DMS 273 (cell line): ENCODE data around the gene RAC2.
A peak's percentile ranks its signal among the peaks of the same experiment; 100 is the strongest.
"Not testable (repeated sequence)": the region's sequence is repeated elsewhere in the genome, so short reads cannot be mapped to it uniquely, and the experiment has no call there.

ENCODE experiments used
- DNase-seq: peaks from one replicate; lab custom pipeline; 2025; ENCODE audit not compliant: unreplicated experiment; lab: John Stamatoyannopoulos, UW

The RAC2 gene

DNA sequence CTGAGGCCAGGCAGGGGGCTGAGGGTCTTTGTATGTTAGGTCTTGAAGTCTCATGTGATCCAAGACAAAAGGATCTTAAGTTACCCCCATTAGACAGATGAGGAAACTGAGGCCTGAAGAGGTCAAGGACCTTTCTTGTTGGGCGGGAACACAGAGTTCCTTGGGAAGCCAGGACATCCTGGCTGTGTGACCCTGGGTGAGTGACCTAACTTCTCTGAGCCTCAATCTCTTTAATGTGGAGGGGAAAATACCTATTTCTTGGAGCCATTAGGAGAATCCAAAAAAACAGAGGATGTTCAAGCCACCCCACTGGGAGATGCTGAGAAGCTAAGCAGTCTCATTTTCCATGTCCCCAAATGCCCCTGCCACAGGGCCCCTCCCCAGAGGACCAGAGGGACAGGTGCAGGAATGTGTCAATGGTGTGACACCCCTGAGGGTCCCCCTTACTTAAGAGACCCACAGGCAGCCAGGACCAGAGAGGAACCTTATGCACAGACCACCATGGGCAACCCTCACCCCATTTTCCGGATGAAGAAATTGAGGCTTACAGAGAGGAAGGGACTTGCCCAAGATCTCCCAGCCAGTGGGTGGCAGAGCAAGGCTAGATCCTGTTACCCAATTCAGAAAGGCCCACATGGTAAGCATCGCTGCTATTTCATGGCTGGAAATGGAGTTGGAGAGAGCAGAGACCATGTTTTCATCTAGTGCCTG, 8.0 kb downstream of the RAC2 start:
- DNase-seq: no peak

DNA sequence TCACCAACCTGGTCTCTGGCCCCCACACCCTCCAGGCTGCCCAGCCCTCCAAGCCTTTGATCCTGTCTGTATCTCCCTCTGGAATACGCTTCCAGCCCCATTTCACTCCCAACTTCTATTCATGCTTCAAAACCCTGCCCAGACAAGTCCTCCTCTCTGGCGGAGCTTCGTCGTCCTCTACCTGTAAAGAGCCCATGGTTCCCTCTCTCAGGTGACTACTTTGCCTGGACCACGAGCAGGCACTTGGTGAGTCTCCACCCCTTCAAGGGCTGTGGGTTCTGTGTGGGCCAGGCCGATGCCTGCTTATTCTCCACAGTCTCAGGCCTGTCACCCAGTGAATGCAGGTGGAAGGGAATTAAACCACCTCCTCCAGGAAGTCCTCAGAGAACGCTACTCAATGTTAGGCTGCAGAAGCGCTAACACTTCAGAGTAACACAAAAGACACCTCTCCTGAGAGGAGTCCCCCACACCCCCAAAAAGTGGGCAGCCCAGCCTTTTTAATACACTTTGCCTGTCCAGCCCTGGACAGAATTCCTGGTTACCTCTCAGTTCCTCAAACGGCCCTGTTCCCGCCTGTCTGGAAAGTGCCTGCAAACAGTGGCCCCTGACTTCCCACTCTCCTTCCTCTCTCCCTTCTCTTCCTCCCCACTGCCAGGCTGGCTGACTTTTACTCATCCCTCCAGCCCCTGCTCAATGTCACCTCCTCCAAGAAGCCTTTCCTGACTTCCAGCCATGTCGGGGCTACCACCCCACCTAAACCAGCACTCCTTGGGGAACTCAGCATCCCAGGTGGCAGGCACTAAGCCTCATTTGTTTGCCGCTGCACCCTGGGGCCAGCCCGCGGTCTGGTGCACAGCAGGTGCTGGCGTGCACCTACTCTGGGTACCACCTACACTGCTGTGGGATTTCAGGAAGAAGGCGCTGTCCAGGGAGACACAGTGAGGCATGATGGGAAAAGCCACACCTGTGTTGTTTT, 9.0 kb downstream of the RAC2 start:
- DNase-seq: no peak

DNA sequence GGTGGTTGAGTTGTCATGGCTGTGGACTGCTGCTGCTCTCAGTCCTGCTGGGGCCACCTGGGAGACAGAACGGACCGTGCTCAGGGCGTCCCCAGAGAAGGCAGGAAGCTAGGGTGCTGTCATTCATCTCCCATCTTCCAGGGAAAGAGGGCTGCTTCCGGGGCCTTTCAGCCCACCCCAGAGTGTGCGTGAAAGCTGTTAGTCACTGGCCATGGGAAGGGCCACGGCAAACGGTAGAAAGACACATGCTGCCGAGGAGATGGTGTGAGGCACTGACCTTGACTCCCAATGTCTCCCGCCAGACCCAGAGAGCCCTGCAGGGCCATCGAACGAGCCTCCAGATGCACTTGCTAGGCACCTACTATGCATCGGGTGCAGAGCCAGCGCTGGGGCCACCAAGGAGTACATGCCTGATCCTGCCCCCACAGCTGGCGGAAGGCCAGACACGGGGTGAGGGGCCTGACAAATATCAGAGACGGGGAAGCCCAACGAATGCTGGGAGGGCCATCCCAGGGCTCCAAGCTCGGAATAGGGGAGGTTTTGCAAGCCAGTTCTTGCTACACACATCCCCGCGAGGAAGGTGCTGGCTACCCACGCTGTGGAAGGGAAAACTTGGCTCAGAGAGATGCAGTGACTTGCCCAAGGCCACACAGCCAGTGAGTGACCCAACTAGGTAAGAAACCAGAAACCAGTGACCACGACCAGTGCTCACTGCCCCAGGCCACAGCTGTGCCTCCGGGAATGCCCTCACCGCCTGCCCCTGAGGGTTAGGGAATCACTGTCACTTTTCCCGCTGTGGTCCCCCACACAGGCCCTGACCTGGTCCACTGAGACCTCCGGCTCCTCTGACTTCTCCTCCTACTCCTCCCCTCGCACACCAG, 10.1 kb downstream of the RAC2 start:
- peak; percentile 26 for DNase-seq

DNA sequence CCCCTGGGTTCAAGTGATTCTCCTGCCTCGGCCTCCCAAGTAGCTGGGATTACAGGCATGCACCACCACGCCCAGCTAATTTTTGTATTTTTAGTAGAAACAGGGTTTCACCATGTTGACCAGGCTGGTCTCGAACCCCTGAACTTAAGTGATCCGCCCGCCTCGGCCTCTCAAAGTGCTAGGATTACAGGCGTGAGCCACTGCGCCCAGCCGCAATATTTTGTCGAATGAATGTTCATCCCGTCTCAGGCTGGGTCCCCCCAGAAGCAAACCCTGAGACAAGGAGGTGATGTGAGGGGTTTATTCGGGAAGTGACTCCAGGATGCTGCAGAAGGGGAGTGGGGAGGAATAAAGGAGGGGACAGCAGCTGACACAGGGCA, 10.7 kb downstream of the RAC2 start:
- not testable (repeated sequence) for DNase-seq

DNA sequence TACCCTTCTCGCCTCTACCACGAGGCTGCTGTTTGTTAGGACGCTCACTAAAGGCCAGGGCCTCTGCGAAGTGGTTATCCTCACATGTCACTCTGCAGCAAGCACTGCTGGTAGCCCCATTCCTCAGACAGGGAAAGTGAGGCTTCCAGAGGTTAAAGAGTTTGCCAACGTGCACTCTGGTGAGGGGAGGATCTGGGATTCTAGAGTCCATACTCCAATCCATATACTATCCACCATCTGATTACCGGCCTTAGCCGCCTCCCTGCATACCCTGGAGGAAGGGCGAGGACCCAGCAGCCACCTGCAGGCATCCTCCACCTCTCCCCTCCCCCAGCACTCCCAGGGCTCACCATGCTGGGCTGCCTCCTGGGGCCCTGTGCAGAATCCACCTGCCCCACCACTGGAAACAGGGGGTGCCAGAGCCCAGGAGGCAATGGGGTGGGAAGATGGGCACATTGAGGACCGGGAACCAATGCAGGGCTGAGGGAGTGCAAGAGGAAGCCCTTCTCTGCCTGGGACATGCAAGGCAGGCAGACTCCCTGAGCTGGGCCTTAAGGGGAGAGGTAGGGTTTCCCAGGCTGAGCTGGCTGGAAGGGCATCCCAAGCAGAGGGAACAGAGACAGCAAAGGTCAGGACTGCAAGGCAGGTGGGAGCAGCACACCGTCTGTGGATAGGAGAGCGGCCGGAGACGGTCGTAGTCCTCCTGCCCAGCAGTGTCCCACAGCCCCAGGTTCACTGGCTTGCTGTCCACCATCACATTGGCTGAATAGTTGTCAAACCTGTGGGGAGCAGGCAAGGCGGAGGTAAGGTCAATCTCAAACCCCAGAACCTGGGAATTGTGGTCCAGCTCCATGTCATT, 11.7 kb downstream of the RAC2 start:
- no peak for DNase-seq

DNA sequence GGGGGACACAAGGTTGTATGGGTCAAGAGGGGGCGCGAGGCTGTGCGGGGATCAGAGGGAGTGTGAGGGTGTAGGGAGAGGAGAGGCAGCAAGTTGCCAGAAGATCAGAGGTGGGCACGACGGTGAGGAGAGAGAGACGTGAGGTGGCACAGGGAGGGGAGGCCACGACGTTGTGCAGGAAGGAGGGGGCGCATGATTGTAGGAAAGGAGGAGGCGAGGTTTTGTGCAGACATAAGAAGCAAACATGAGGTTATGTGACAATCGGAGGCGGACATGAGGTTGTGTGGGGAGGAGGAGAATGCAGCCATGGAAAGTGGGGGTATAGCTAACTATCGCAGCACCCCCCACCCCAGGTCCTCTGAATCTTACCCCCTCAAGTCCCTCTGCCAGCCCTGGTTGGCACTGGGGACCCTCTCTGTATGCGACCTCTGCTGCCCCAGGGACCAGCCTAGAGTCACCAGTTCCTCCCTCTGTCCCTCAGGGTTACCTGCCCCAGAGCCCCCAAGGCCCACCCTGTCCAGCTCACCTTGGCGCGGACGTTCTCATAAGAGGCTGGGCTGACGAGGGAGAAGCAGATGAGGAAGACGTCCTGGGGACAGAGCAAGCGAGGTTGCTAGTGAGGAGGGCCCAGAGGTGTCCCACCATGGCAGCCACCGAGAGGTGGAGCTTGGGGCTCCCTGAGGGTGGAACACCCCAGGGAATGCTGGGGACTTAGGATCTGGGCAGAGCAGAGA, 12.5 kb downstream of the RAC2 start:
- DNase-seq: no peak

DNA sequence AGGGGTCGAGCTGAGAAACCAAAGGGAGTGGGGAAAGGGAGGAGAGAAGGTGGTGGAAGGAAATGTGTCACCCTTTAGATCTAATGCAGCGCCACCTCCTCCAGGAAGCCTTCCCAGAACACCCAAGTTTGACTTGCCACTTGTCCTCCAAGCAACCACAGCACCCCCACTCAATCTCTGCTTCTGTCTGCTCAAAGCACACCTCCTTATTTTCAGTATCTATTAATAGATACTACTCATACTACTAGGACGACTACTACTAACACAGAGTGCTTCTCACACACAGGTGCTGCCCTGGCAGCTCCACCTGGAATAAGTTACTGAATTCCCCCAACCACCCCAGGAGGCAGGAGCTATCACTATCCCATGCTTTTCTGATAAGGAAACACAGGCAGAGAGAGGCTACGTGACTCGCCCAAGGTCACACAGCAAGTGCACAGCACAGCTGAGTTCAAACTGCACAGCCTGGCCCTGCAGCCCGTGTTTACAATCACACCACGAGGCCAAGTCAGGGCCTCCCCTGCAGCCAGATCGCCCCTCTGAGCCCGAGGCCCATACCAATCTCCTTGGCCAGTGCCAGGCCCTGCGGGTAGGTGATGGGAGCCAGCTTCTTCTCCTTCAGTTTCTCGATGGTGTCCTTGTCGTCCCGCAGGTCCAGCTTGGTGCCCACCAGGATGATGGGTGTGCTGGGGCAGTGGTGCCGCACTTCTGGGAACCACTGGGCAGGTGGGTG, 13.2 kb downstream of the RAC2 start:
- no peak for DNase-seq

DNA sequence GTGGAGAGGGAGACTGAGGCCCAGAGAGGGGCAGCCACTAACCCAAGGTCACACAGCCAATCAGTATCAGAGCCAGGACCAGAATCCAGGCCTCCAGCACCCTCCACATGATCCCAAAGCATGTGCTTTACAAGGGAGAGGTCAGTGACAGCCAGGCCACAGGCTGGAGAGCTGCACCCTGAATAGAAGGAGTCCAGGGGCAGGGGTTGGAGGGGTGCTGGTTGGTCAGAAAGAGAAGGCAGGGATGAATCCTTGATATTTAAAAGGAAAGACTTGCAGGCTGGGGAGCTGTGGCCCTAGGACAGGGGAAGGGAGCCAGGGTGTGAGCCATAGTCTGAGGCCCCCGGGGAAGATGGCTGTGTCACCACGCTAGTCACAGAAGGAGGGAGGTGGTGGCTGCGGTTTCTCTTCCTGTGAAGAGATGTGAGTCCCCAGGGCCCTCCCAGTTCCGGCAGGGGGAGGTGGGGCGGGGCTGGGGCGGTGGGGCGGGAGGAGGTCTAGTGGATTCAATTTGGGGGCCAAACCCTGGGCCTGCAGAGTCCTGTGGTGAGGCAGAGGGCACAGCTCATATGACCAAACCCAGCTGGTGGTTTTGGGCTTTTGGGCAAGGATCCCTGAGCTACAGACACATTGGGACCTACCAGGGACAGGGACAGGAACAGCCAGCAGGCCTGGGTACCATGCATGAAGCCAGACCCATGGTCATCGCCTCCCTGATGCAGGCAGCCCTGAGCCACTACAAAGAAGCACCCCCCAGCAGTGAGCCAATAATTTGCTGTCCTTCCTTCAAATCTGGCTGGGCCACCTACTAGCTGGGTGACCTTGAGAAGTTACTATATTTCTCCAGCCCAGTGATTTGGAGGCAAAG, 14.0 kb downstream of the RAC2 start:
- DNase-seq: no peak

DNA sequence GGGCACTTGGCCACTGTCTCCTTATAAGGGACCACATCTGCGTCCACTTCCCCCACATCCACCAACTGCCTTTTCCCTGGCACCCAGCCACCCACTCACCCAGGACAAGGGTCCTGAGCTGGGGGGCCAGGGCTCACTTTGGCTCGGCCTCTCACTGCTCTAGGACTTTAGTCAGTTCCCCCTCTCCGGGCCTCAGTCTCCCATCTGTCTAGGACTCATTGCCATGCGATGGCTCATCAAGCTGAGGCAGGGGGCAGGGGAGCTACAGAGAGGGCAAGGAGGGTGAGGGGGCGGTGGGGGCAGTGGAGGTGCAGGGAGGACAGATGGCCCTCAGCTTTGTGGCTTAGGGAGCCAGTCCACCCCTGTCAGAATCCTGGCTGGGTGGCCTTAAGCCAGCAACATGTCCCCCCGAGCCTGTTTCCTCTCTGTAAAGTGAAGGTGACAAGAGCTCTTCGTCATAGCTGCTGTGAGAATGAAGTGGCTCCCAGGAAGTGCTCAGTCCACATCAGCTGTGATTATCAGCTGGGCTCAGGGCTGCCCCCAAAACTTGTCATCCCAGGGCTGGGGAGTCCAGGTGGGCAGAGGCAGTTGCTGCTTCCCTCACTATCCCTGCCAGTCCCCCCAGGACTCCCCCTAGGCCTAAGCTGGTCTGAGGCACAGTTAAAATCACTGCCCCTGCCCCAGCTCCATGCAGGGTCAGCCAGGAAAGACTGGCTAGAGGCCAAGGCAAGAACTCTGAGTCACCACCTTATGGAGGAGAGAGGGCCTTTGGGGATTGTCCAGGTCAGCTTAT, 14.9 kb downstream of the RAC2 start:
- DNase-seq: peak; percentile 37

DNA sequence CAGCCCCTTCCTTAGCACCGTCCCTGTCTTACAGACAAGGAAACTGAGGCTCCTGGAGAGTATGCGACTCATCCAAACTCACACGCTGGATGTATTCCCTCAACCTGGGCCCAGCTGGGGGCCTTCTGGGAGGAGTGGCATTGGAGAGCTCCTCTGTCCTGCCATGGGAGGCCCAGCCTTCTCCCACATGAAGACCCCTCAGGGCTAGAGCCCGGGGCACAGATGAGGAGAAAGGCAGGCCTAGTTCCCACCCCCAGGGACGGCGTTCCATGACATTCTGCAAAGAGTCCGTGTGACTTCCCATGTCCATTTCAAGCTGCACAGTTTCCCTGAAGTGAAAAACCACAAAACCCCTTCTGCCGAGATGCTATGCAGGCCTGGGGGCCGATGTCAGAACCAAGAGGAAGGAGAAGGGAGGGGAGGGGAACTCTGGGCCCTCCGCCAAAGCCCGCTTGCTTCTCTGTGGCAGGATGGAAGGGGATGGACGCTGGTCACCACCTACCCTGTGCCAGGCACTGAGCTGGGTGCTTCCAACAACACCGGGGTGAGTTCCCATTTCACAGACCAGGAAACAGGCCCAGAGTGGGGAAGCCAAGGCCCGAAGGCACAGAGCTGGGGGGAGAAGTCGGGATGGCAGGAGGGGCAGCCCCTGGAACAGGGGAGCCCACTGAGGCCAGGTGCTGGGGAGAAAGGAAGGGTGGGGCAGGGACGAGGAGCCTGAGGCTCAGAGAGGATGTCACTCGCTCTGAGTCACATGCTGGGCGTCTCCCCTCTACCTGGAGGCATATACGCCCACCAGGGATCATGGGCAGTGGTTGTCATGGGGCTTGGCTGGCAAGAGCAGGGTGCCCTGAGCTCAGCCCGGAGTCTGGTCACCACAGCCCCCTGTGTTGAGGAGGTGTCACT, 15.7 kb downstream of the RAC2 start:
- DNase-seq: no peak

DNA sequence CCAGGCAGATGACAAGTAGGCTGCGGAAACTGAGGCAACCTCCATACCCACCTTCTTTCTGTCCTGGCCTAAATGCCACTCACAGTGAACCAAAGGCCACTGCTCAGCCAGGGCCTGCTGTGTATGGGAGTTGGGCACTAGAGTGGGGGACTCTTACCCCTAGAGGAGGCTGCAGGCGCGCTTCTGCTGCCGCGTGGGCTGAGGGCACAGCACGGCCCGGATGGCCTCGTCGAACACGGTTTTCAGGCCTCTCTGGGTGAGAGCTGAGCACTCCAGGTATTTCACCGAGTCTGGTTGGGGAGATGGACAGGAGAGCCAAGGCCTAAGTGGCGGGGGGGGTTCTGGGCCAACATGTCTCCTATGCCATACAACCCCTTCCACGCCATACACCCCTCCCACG, 17.6 kb downstream of the RAC2 start:
- DNase-seq: no peak

DNA sequence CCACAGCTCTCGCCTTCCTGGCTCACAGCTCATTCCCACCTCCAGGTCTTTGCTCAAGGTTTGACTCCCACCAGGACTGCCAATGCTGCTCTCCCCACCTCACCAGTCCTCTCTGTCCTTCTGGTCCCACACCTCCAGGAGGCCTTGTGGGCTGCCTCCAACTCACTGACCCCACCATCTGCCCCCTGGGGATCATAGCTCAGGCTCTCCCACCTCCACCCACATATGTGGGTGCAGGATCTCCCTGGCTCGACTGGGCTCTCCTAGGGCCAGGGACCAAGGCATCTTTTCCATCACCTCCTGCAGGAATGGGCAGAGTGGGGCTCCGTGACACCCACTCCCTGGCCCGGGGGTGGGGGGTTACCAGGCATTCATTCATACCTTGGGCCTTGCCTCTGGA, 18.0 kb downstream of the RAC2 start:
- no peak for DNase-seq

DNA sequence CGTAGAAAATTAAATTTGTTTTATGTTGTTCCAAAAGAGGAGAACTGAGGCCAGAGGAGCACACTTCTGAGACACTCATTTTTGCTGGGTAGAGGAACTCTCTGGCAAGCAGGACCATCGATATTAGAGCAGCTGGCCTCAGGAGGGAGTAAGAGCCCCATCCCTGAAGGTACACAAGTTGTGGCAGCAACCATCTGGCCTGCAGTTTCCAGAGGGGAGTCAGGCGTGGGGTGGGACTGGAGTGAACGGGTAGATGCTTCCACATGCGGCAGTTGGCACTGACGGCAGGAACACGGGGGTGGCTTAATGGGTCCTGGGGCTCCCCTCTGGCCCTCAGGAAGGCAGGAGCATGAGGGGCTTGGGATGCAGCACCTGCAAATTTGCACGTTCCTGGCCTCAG, 18.6 kb downstream of the RAC2 start:
- peak; percentile 84 for DNase-seq

DNA sequence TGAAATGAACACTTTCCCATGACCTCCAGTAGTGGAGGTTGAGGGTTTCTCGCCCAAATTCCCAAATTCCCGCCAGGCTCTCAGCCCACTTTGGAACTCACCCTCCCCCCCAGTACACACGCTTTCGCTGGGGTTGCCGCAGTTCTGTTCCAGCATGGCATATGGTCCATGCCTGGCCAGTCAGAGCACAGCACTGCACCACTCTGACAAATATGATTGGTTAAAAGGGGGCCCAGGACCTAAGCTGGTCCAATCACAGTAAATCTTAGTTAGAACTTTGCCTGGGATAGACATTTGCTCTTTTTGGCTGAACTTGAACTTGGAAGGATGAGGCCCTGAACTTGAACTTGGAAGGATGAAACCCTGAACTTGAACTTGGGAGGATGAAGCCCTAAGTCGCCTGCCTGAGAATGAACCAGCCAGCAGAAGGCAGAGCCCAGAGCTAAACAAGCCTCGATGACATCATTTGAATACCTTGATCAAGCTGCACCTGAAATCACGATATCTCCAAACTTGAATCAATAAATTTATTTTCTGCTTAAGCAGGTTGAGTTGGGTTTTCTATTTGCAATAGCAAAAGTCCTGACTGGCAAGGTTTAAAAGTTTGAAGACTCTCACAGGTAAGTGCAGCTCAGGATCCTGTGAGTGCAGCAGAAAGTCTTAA, 19.2 kb downstream of the RAC2 start:
- DNase-seq: no peak

DNA sequence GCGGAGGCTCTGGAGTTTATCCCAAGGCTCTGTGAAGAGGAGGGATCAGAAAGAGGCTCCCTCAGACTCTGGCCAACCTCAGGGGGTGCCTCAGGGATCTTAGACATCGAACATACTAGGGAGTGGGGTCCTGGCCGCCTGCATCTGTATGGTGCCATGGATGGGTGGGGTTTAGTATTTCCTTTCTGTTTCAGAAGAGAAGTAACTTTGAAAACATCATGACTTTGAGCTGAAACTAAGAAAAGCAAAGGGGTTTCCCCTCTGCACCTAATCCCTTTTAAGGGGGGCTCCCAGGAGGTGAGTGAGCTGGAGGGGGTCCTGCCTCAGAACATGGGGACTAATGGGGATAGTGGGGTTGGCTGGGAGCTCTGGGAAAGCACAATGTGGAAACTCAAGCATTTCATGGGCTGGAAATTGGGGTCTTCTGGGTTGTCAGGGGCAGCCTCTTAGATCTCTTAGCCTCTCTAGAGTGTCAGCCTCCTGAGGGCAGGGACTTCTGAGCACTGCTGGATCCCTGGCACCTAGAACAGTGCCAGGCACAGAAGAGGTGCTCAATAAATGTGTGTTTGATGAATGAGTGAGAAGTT, 20.0 kb downstream of the RAC2 start:
- DNase-seq: no peak
